Measurements from ENCODE around the gene KDM2B.

DNA sequence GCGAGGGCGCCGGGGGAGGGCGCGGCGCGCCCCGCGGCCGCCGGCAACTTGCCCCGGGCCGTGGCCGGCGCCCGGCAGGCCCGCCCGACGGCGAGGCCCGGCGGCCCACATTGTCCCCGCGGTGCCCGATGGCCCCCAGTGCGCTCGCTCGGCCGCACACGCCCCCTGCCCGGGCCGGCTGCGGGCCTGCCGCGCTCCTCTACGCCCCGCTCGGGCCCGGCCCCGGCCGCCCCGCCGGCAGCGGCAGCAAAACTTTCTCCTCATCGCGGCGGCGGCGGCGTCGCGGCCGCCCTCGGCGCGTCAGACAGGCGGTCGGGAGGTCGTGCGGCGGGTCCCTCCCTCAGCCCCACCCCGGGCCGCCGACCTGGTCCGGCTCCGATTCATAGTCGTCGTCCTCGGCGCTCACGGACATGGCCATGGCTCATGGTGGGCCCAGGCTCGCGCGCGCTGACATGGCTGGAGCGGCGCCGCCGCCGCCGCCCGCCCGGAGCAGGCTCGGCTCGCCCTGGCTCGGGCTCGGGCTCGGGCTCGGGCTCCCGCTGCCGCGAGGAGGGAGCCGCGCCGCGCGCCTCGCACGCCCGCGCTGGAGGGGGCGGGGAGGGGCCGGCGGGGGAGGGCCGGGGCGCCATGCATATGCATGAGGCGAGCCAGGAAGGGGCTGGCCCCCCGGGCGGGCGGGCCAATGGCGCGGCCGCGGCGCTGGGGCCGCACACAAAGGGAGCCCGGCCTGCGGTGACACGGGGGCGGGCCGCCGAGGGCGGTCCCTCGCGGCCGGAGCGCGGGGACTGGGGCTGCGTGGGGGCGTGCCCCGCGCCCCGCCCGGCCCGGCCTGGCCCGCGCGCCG, 113.8 kb downstream of the KDM2B start:
- no peak for TF ChIP-seq POLR2A (IDR thresholded peaks at IDR 0.05)
- TF ChIP-seq, protein P1, sequence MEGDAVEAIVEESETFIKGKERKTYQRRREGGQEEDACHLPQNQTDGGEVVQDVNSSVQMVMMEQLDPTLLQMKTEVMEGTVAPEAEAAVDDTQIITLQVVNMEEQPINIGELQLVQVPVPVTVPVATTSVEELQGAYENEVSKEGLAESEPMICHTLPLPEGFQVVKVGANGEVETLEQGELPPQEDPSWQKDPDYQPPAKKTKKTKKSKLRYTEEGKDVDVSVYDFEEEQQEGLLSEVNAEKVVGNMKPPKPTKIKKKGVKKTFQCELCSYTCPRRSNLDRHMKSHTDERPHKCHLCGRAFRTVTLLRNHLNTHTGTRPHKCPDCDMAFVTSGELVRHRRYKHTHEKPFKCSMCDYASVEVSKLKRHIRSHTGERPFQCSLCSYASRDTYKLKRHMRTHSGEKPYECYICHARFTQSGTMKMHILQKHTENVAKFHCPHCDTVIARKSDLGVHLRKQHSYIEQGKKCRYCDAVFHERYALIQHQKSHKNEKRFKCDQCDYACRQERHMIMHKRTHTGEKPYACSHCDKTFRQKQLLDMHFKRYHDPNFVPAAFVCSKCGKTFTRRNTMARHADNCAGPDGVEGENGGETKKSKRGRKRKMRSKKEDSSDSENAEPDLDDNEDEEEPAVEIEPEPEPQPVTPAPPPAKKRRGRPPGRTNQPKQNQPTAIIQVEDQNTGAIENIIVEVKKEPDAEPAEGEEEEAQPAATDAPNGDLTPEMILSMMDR (IDR thresholded peaks at IDR 0.05) = no peak
